Thoracic aorta (tissue), 2 donors: ENCODE data around the gene TSHZ3. TPM values are rescaled to one million over a fixed set of nuclear protein-coding genes. Genes with fewer than 3 reads are reported as not detected.

ENCODE experiments used
- ATAC-seq: fragments of 150-250 bp; one replicate; pipeline ENCODE4 v1.8.0; 2017; ENCODE audit warnings: low read depth; ENCODE audit not compliant: insufficient number of reproducible peaks, low FRiP score
- DNase-seq: peaks from one replicate; pipeline ENCODE4 v3.0.0-alpha.2; 2020; ENCODE audit warnings: low spot score
- H3K27ac ChIP-seq, 2 donors: fragments of 200-600 bp; sonication (generic); 1 replicate in 1 of 2; 2 replicates in 1 of 2; pipeline ENCODE4 v1.5.1; 2016; ENCODE audit warnings: mild to moderate bottlenecking in 2 of 2, moderate library complexity in 2 of 2
- H3K27me3 ChIP-seq: fragments of 200-600 bp; sonication (generic); replicated peaks from 2 replicates; pipeline ENCODE4 v1.6.0; 2016; ENCODE audit warnings: mild to moderate bottlenecking; ENCODE audit not compliant: insufficient read depth
- H3K36me3 ChIP-seq: fragments of 200-600 bp; sonication (generic); one replicate; pipeline ENCODE4 v1.5.1; 2016
- H3K4me1 ChIP-seq, 2 donors: fragments of 200-600 bp; sonication (generic); 1 replicate in 1 of 2; 2 replicates in 1 of 2; pipeline versions ENCODE4 v1.5.1 to v1.6.0; 2016; ENCODE audit warnings: low read depth in 2 of 2, mild to moderate bottlenecking in 1 of 2; ENCODE audit not compliant: control insufficient read depth in 1 of 2
- H3K4me3 ChIP-seq: fragments of 200-600 bp; sonication (generic); 2 replicates; pipeline ENCODE4 v1.5.1; 2016; ENCODE audit warnings: mild to moderate bottlenecking
- H3K9me3 ChIP-seq: fragments of 200-600 bp; sonication (generic); 2 replicates; pipeline ENCODE4 v1.5.1; 2016
- total RNA-seq, 2 donors: library from RNA; depleted of rRNA; stranded (reverse); fragments of >200 nt; gene quantifications; one replicate each; pipeline versions ENCODE4 v1.1.0 to v1.2.3, GENCODE V29; 2016
- TF ChIP-seq, protein P1 (sequence below): fragments of 200-600 bp; sonication (generic); IDR thresholded peaks from one replicate; pipeline ENCODE4 v1.5.1; 2019; ENCODE audit warnings: antibody characterized with exemption

Gene TSHZ3
- total RNA-seq, 2 donors from 2014 or later = 9.3 to 10.2 TPM

DNA sequence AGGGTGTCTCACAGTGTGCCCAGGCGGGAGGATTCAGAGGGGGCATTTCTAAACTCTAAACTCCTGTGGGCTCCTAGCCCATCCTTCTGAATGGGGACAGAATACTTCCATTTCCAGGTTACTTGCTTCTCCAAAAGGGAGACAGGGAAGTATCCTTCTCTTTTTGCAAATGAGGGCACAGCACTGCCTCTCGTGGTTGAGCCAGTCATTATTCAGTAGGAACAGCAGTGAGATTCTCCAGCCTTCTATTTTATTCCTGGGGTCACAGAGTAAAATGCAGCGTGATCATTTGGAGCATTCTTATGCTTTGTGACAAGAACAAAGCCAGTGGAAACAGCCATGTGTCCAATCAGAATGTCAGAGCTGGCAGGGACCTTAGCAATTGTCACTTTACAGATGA lies 15.7 kb upstream of the TSHZ3 start:
- no peak for ATAC-seq
- no peak overlapping the region for H3K4me3 ChIP-seq
- DNase-seq = no peak
- TF ChIP-seq, protein P1, sequence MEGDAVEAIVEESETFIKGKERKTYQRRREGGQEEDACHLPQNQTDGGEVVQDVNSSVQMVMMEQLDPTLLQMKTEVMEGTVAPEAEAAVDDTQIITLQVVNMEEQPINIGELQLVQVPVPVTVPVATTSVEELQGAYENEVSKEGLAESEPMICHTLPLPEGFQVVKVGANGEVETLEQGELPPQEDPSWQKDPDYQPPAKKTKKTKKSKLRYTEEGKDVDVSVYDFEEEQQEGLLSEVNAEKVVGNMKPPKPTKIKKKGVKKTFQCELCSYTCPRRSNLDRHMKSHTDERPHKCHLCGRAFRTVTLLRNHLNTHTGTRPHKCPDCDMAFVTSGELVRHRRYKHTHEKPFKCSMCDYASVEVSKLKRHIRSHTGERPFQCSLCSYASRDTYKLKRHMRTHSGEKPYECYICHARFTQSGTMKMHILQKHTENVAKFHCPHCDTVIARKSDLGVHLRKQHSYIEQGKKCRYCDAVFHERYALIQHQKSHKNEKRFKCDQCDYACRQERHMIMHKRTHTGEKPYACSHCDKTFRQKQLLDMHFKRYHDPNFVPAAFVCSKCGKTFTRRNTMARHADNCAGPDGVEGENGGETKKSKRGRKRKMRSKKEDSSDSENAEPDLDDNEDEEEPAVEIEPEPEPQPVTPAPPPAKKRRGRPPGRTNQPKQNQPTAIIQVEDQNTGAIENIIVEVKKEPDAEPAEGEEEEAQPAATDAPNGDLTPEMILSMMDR = no peak
- no peaks in the 10 kb centered on the region for H3K36me3 ChIP-seq
- no peak overlapping the region for H3K27ac ChIP-seq
- H3K27me3 ChIP-seq = no peaks in the 10 kb centered on the region
- H3K9me3 ChIP-seq = no peaks in the 10 kb centered on the region
- no peaks in the 10 kb centered on the region for H3K4me1 ChIP-seq

DNA sequence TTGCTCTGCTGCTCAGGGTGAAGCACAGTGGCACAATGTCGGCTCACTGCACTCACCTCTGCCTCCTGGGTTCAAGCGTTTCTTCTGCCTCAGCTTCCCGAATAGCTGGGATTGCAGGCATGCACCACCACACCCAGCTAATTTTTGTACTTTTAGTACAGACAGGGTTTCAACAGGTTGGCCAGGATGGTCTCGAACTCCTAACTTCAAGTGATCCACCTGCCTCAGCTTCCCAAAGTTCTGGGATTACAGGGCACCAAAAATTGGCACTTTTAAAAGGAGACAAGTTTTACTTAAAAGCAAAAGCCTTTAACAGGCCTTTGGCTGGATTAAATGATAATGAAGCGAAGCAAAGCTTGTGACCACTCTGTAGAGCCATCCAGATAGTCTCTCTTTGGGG lies 12.5 kb upstream of the TSHZ3 start:
- peaks cover 4% of the 10 kb centered on the region for H3K27me3 ChIP-seq
- H3K36me3 ChIP-seq = no peaks in the 10 kb centered on the region
- H3K9me3 ChIP-seq = no peaks in the 10 kb centered on the region
- no peak for DNase-seq
- peaks cover 0 to 5% of the 10 kb centered on the region in 2 donors for H3K4me1 ChIP-seq
- no peak for ATAC-seq
- H3K4me3 ChIP-seq = no peak overlapping the region
- TF ChIP-seq, protein P1 = no peak
- H3K27ac ChIP-seq = no peak overlapping the region

DNA sequence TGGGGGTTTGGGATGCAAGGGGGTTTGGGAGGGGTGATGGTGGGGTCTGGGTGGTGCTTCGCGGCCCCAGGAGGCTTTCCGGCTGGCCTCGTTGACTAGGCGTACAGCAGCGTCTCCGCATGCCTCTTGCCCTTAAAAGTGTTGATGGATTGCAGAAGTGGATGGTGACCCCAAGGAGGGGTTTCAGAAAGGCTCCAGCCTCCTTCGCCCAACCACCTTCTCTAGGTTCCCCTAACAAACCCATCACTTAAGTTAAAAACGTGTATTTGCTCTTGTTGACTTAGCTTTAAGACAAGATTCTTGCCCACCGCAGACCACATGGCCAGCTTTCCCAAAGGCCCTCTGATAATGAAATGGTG lies 8.1 kb upstream of the TSHZ3 start:
- Histone ChIP-seq H3K4me1 (peaks cover 0 to 35% of the 10 kb centered on the region in 2 donors), H3K27me3 (peaks cover 22% of the 10 kb centered on the region), H3K9me3 (no peaks in the 10 kb centered on the region), H3K36me3 (no peaks in the 10 kb centered on the region), H3K27ac (no peak overlapping the region), H3K4me3 (no peak overlapping the region)
- TF ChIP-seq, protein P1 = no peak
- DNase-seq = no peak
- ATAC-seq = no peak

DNA sequence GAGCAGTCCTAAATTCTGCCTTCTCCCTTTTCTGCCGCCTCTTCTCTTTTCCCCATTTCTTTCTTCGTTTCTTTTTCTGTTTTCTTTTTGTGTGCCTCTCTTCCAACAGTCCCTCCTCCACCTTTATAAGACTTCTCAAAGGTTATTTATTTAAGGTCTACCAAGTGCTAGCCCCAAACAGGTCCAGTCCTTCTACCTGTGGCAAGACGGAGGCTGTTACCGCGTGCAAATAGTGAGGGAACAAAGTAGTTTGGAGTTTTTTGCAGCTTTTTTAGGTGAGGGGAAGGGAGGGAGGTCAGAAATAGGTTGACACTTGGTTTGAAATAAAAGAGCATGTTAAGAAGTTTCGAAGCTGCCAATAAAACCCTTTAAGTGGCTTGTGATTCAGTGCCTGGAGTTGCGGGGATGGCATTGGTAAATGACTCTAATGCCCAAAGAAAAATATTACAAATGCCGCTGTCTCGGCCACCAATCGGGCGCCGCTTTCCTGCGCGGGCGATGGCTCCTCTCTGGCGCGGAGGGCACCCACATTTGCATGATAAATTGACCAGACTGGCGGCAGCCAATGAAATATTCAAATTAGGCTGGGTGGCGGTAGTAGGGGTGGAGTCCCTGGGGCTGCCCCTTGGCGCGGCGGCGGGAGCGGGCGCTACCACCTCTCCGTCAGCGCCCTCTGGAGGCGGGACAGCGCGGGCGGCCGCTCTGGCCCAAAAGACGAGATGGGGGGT lies 7.5 kb upstream of the TSHZ3 start:
- H3K27ac ChIP-seq = no peak overlapping the region
- no peaks in the 10 kb centered on the region for H3K9me3 ChIP-seq
- peak overlapping the region; percentile 40 for H3K4me3 ChIP-seq
- ATAC-seq = no peak
- no peaks in the 10 kb centered on the region for H3K36me3 ChIP-seq
- TF ChIP-seq, protein P1 = peak; percentile 37
- peaks cover 22% of the 10 kb centered on the region for H3K27me3 ChIP-seq
- peaks cover 2 to 41% of the 10 kb centered on the region in 2 donors for H3K4me1 ChIP-seq
- DNase-seq = no peak

DNA sequence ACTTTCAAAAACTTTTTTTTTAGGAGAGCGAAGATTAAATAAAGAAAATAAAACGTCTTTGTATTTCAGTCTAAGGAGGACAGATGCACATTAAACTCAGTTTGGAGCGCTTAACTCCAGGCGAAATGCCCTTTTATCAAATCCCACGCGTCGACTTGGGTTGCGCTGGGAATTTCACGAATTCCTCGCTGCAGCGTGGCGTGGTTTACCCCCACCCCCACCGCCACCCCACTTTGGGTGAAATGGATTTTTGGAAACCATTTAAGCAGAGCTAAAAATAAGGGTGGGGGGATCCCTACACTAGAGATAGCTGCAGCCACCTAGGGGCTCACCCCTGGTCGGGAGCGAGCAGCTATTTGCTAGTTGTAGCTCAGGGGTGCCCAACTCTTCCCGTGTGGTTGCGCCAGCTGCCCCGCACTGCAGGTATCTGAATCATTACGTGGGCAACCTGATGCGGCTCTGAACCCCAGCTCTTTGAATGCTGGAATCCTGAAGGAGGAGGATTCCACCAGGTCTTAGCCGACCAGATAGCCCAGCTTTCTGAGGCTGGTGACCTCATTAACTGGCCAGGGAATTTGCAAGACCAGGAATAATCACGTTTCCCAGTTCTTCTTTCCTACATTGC lies 6.5 kb upstream of the TSHZ3 start:
- no peaks in the 10 kb centered on the region for H3K9me3 ChIP-seq
- no peak overlapping the region for H3K4me3 ChIP-seq
- no peak for ATAC-seq
- H3K27ac ChIP-seq = no peak overlapping the region
- TF ChIP-seq, protein P1 = no peak
- peaks cover 3 to 46% of the 10 kb centered on the region in 2 donors for H3K4me1 ChIP-seq
- no peak for DNase-seq
- H3K27me3 ChIP-seq = peaks cover 22% of the 10 kb centered on the region
- H3K36me3 ChIP-seq = no peaks in the 10 kb centered on the region
